Astrocyte (in vitro differentiated cells and primary cell): ENCODE results near the gene IFITM2. TPM values are rescaled to one million over a fixed set of nuclear protein-coding genes. Genes with fewer than 3 reads are reported as not detected.

Experiments used
- DNase-seq: peaks from one replicate; pipeline ENCODE4 v3.0.0-alpha.2; 2010; ENCODE audit warnings: low read depth
- FAIRE-seq: peaks from 2 replicates; lab custom pipeline; 2011; peaks lifted over from hg19 to GRCh38; lab: Jason Lieb, UNC
- H2AFZ ChIP-seq: 2 replicates; pipeline ENCODE4 v1.6.0; 2012; ENCODE audit warnings: low read depth, low read length, inconsistent platforms
- H3K27ac ChIP-seq: 2 replicates; pipeline ENCODE4 v1.5.1; 2011; ENCODE audit warnings: low read depth, low read length, inconsistent platforms
- H3K27me3 ChIP-seq: 2 replicates; pipeline ENCODE4 v1.6.0; 2011; ENCODE audit warnings: low read length, inconsistent platforms; ENCODE audit not compliant: insufficient read depth
- H3K36me3 ChIP-seq: 2 replicates; pipeline ENCODE4 v1.5.1; 2011; ENCODE audit warnings: low read length, inconsistent platforms; ENCODE audit not compliant: insufficient read depth
- H3K4me1 ChIP-seq: 2 replicates; pipeline ENCODE4 v1.5.1; 2011; ENCODE audit warnings: low read length, inconsistent platforms; ENCODE audit not compliant: insufficient read depth
- H3K4me2 ChIP-seq: 2 replicates; pipeline ENCODE4 v1.6.0; 2012; ENCODE audit warnings: low read length, inconsistent platforms
- H3K4me3 ChIP-seq: 2 replicates; pipeline ENCODE4 v1.5.1; 2011; ENCODE audit warnings: low read depth, mild to moderate bottlenecking, low read length, inconsistent platforms; ENCODE audit not compliant: insufficient read depth
- H3K79me2 ChIP-seq: 2 replicates; pipeline ENCODE4 v1.6.0; 2012; ENCODE audit warnings: mild to moderate bottlenecking, low read length, inconsistent platforms; ENCODE audit not compliant: insufficient read depth
- H3K9ac ChIP-seq: 2 replicates; pipeline ENCODE4 v1.6.0; 2012; ENCODE audit warnings: mild to moderate bottlenecking, low read length, inconsistent platforms
- H3K9me3 ChIP-seq: 2 replicates; pipeline ENCODE4 v1.5.1; 2012; ENCODE audit warnings: low read depth, mild to moderate bottlenecking, low read length, inconsistent platforms; ENCODE audit not compliant: insufficient read depth
- H4K20me1 ChIP-seq: 2 replicates; pipeline ENCODE4 v1.6.0; 2012; ENCODE audit warnings: low read length, inconsistent platforms; ENCODE audit not compliant: insufficient read depth
- H3K27ac Mint-ChIP-seq: one replicate; pipeline ENCODE4 v1.8.0; 2021; ENCODE audit warnings: mild to moderate bottlenecking, mixed read lengths; ENCODE audit not compliant: unreplicated experiment
- H3K27me3 Mint-ChIP-seq: one replicate; pipeline ENCODE4 v1.8.0; 2021; ENCODE audit warnings: low read depth, mixed read lengths; ENCODE audit not compliant: unreplicated experiment
- H3K36me3 Mint-ChIP-seq: one replicate; pipeline ENCODE4 v1.8.0; 2021; ENCODE audit warnings: low read depth, mixed read lengths; ENCODE audit not compliant: unreplicated experiment
- H3K4me1 Mint-ChIP-seq: one replicate; pipeline ENCODE4 v1.8.0; 2021; ENCODE audit warnings: low read depth, mixed read lengths; ENCODE audit not compliant: unreplicated experiment
- H3K4me3 Mint-ChIP-seq: one replicate; pipeline ENCODE4 v1.8.0; 2021; ENCODE audit warnings: mild to moderate bottlenecking, moderate library complexity, mixed read lengths; ENCODE audit not compliant: unreplicated experiment
- H3K9me3 Mint-ChIP-seq: one replicate; pipeline ENCODE4 v1.8.0; 2021; ENCODE audit warnings: mild to moderate bottlenecking, mixed read lengths; ENCODE audit not compliant: unreplicated experiment
- EZH2 ChIP-seq: IDR thresholded peaks from 2 replicates; pipeline ENCODE4 v1.6.1; 2012; ENCODE audit warnings: mild to moderate bottlenecking, low read length, inconsistent platforms; ENCODE audit not compliant: insufficient read depth
- total RNA-seq: library from RNA; stranded (reverse); gene quantifications from 2 replicates; pipeline ENCODE4 v1.2.1, GENCODE V29; 2021
- TF ChIP-seq, protein P1 (sequence below): IDR thresholded peaks from 2 replicates; pipeline ENCODE4 v1.5.1; 2011; ENCODE audit warnings: low read depth, mild to moderate bottlenecking, inconsistent platforms, low read length, moderate library complexity; ENCODE audit not compliant: insufficient read depth

IFITM2 gene
- total RNA-seq, 1 donor from 2014 or later, result 474 TPM

DNA sequence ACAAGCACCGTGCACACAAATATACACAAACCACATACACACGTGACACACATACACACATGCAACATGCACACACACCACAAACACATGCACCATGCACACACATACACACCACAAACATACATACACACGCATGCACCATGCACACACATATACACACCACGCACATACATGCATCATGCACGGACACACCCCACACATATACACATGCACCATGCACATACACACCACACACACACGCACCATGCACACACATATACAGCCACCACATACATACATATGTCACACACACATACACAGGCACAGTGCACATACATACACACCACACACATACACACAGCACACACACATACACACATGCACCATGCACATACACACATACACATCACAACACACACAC, 49.0 kb downstream of the IFITM2 start:
- H3K79me2 ChIP-seq, result no peaks in the 10 kb centered on the region
- H3K27me3 ChIP-seq, result no peaks in the 10 kb centered on the region
- Mint-ChIP-seq H3K4me1 (peaks cover 7% of the 10 kb centered on the region), H3K4me3 (no peak overlapping the region), H3K36me3 (peaks cover 2% of the 10 kb centered on the region), H3K27me3 (peaks cover 5% of the 10 kb centered on the region), H3K27ac (no peak overlapping the region), H3K9me3 (no peaks in the 10 kb centered on the region)
- H3K27ac ChIP-seq, result no peak overlapping the region
- no peak overlapping the region for H3K4me2 ChIP-seq
- no peak for DNase-seq
- peaks cover 10% of the 10 kb centered on the region for H3K4me1 ChIP-seq
- no peaks in the 10 kb centered on the region for H4K20me1 ChIP-seq
- no peak overlapping the region for H3K9ac ChIP-seq
- no peaks in the 10 kb centered on the region for H3K36me3 ChIP-seq
- H3K4me3 ChIP-seq, result no peak overlapping the region
- peaks cover 6% of the 10 kb centered on the region for H3K9me3 ChIP-seq
- H2AFZ ChIP-seq, result no peak overlapping the region
- no peak for FAIRE-seq
- TF ChIP-seq EZH2, result no peak
- TF ChIP-seq, protein P1, sequence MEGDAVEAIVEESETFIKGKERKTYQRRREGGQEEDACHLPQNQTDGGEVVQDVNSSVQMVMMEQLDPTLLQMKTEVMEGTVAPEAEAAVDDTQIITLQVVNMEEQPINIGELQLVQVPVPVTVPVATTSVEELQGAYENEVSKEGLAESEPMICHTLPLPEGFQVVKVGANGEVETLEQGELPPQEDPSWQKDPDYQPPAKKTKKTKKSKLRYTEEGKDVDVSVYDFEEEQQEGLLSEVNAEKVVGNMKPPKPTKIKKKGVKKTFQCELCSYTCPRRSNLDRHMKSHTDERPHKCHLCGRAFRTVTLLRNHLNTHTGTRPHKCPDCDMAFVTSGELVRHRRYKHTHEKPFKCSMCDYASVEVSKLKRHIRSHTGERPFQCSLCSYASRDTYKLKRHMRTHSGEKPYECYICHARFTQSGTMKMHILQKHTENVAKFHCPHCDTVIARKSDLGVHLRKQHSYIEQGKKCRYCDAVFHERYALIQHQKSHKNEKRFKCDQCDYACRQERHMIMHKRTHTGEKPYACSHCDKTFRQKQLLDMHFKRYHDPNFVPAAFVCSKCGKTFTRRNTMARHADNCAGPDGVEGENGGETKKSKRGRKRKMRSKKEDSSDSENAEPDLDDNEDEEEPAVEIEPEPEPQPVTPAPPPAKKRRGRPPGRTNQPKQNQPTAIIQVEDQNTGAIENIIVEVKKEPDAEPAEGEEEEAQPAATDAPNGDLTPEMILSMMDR, result no peak

DNA sequence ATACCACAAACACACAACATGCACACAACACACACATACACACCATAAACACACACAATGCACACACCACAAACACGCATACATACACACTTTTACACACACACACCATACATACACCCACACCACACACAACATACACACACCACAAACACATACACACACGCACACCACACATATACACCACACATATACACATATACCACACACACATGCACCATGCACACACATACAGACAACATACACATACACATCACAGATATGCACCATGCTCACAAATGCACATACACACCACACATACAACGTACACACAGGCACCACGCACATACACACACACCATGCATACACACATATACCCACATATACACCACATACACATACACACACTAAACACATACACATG, 50.0 kb downstream of the IFITM2 start:
- Mint-ChIP-seq H3K27me3 (peaks cover 5% of the 10 kb centered on the region), H3K36me3 (peaks cover 2% of the 10 kb centered on the region), H3K4me3 (no peak overlapping the region), H3K9me3 (no peaks in the 10 kb centered on the region), H3K27ac (no peak overlapping the region), H3K4me1 (peaks cover 7% of the 10 kb centered on the region)
- no peak overlapping the region for H2AFZ ChIP-seq
- H3K79me2 ChIP-seq, result no peaks in the 10 kb centered on the region
- no peak for DNase-seq
- H3K27ac ChIP-seq, result no peak overlapping the region
- no peak overlapping the region for H3K4me2 ChIP-seq
- H3K9me3 ChIP-seq, result peaks cover 6% of the 10 kb centered on the region
- peaks cover 10% of the 10 kb centered on the region for H3K4me1 ChIP-seq
- H3K9ac ChIP-seq, result no peak overlapping the region
- no peaks in the 10 kb centered on the region for H3K36me3 ChIP-seq
- H4K20me1 ChIP-seq, result no peaks in the 10 kb centered on the region
- H3K4me3 ChIP-seq, result no peak overlapping the region
- no peaks in the 10 kb centered on the region for H3K27me3 ChIP-seq
- TF ChIP-seq EZH2, result no peak
- TF ChIP-seq, protein P1, result no peak
- no peak for FAIRE-seq

DNA sequence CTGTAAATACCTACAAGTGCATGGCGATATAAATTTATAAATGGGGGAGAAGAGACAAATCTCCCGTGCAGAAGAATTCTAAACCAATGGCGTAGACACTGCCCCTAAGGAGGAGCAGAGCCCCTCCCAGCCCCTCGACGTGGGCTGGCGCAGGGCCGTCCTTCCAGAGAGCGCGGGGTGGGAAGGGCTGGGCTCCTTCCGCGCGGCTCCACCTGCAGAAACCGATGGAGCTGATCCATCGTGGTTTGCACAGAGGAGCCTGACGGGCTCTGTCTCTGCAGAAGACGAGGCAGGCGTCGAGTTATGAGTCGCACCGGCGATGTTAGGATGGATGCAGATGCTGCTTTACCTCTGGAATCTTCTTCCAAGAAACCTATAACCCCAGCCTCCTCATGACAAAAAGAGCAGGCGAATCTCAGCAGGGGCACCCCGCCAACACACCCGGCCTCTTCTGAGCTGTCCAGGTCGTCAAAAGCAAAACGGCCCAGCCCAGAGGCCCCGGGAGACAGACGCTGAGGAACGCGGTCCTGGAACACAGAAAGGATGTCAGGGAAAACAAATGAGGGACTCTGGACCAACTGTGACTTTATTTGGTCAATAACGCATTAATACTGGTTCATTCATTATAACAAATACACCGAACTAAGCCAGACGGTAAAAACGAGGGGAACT, 50.6 kb downstream of the IFITM2 start:
- Mint-ChIP-seq H3K27me3 (peaks cover 5% of the 10 kb centered on the region), H3K9me3 (no peaks in the 10 kb centered on the region), H3K4me3 (no peak overlapping the region), H3K27ac (no peak overlapping the region), H3K36me3 (peaks cover 2% of the 10 kb centered on the region), H3K4me1 (peaks cover 6% of the 10 kb centered on the region)
- no peak for TF ChIP-seq EZH2
- TF ChIP-seq, protein P1, result no peak
- H3K27ac ChIP-seq, result no peak overlapping the region
- H2AFZ ChIP-seq, result no peak overlapping the region
- H3K9ac ChIP-seq, result no peak overlapping the region
- no peaks in the 10 kb centered on the region for H4K20me1 ChIP-seq
- no peak overlapping the region for H3K4me2 ChIP-seq
- no peak for DNase-seq
- no peaks in the 10 kb centered on the region for H3K27me3 ChIP-seq
- peaks cover 9% of the 10 kb centered on the region for H3K4me1 ChIP-seq
- H3K36me3 ChIP-seq, result no peaks in the 10 kb centered on the region
- FAIRE-seq, result no peak
- peaks cover 6% of the 10 kb centered on the region for H3K9me3 ChIP-seq
- H3K4me3 ChIP-seq, result no peak overlapping the region
- no peaks in the 10 kb centered on the region for H3K79me2 ChIP-seq
